CD4-positive, alpha-beta T cell treated with Interleukin-4 for 4 hours (primary cell): Measurements from ENCODE around the gene PLCB1.
"Not testable (repeated sequence)": the region's sequence is repeated elsewhere in the genome, so short reads cannot be mapped to it uniquely, and the experiment has no call there.

Experiments
- DNase-seq: peaks from one replicate; pipeline ENCODE4 v3.0.0-alpha.2; 2020

Gene PLCB1

DNA sequence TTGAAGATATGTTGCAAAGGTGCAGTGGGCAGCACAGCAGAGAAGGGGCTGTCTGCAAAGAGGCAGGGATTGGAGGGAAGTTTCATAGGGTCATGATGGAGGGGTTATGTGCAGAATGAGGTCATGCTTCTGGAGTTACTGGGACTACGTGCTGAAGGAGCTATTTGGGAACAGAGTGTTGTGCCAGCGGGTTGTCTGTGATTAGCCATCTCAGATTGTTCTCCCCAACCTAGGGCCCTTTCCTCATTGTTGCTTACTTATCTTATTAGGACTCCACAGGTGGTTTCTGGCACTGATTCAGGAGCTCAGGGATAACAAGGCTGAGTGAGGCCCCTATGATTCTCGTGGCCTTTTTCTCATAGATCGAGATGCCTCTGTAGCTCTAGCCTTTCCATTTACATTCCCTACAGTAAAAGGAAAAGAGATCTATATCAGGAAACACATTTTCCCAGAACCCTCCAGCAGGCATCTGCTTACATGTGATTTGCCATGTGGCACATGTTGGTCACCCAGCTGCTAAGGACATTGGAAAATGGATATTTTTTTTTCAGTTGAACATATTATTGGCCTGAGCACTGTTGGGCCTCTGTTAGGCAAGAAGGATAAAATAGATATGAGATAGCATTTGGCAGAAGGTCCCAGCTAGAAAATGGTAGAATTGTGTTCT lies 507.2 kb downstream of the PLCB1 start:
- DNase-seq: no peak

- DNase-seq: no peak
Observed at GRCh38 chr20:8640461-8640860, 508.4 kb downstream of the PLCB1 start.

DNA sequence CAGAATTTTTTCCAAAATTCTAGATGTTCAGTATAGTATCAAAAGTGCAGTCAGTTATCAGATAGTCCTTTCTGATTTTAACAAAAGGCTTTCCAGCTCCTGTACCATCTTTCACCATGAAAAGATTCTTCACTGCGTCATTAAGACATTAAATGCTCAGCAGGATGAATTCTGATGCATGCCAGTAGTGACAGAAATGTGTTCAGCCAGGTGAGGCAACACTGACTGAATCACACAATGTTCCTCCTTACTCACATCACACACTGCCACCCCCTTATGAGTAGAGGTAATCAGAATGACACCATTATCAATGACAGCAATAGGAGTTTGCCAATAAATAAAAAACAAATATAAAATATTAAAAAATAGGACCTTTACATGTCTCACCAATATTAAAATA lies 510.2 kb downstream of the PLCB1 start:
- no peak for DNase-seq

- not testable (repeated sequence) for DNase-seq
Observed at GRCh38 chr20:8644468-8644867, 512.4 kb downstream of the PLCB1 start.

GRCh38 chr20:8645326-8645725 lies 513.3 kb downstream of the PLCB1 start:
- DNase-seq: no peak

DNA sequence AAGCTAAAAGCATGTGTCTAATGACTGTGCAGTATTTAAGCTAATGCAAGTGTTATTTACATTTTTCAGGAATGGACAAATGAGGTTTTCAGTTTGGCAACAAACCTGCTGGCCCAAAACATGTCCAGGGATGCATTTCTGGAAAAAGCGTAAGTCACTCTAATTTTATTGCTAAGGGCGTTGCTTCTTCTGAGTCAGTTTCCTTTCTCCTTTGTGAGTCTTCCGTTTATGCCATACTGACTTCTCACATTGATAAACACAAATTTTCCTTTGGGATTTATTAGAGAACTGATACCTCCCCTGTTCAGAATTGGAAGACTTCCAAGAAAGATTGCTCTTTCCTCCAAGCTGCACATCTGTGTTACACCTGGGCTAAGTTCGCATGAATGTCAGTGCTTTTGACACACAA lies 514.0 kb downstream of the PLCB1 start:
- DNase-seq: no peak

DNA sequence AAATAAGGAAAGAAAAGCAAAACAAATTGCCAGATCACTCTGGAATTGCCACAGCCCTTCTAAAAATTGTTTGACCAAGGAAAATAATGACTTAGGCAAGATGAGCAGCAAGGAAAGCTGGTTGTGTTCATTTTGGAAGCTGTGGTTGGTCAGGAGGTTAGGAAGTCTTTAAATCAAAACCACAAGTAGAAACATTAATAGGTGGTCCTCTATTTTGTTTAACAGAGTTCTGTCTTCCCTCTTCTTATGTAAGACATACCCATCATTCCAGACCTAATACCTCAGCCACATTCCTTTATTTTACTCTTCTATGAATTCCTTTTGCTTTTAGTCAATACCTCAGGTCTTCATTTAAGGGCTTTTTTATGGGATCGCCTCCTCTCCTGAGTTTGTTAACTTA lies 514.6 kb downstream of the PLCB1 start:
- DNase-seq: no peak

- DNase-seq: no peak
Observed at GRCh38 chr20:8647961-8648441, 515.9 kb downstream of the PLCB1 start.

DNA sequence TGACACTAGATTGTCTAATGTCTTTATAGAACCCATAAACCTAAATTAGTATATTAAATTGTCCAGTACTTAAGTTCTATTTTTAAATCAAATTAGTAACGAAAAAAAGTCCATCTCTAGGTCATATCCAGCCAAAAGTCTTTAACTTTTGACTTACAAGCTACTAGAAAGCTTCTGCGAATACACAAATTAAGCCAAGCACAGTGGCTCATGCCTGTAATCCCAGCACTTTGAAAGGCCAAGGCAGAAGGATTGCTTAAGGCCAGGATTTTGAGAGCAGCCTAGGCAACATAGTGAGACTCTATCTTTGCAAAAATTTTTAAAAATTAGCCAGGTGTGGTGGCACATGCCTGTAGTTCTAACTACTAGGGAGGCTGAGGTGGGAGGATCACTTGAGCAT lies 516.4 kb downstream of the PLCB1 start:
- no peak for DNase-seq

- no peak for DNase-seq
Observed at GRCh38 chr20:8652396-8652795, 520.3 kb downstream of the PLCB1 start.

- no peak for DNase-seq
Observed at GRCh38 chr20:8654486-8654885, 522.4 kb downstream of the PLCB1 start.

DNA sequence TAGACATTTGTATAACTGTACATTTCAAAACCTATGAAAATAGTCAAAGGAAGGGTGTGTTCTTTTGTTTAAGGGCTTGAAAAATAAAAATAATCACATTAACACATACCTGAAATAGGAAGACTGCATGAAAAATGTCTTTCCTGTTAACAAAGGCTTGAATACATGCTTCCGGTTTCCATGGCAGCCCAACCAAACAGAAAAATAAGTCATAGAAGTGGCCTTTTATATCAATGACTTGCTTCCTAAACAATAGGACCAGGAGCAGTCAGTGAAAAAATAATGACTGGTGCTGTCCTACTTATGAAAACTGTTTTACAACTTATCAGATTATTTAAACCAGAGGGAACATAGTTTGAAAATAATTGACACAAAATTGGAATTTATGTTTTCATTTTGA lies 524.3 kb downstream of the PLCB1 start:
- no peak for DNase-seq

GRCh38 chr20:8657664-8658063 lies 525.6 kb downstream of the PLCB1 start:
- no peak for DNase-seq

DNA sequence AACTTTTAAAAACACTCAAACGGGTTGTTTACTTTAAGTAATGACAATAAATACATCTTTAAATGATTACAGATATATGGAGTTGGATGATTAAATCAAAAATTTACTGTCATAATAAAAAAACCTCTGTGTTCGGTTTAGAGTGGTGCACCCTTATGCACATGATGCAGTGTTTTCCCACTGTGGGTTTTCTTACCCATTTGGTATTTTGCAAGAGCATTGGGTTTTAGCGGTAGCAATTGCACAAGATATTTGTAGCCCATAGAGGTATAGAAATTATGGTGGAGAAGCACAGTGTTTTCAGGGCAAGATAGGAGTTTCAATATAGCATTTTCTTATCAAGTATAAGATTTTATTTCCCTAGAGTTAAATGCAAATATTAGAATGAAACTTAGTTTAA lies 526.0 kb downstream of the PLCB1 start:
- no peak for DNase-seq

GRCh38 chr20:8661229-8661952 lies 529.3 kb downstream of the PLCB1 start:
- no peak for DNase-seq

GRCh38 chr20:8662433-8662954 lies 530.4 kb downstream of the PLCB1 start:
- no peak for DNase-seq

- DNase-seq: no peak
Observed at GRCh38 chr20:8663424-8663823, 531.4 kb downstream of the PLCB1 start.

DNA sequence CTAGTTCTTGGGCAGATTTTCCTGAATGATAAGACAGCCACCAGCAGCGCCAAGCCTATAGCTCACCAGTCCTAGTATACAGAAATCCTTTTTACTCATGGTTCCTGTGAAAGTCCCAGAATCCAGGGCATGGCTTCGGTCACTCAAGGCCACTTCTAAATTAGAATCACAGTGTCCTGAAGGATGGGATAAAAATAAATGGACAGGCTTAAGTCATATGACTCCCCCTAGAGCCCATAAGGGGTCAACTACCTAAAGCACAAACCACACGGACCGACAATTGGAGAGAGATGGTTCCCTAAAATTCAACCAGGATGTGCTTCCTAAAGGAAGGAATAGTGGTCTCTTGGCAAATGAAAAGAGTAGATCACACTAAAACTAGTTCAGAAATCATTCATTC lies 532.7 kb downstream of the PLCB1 start:
- DNase-seq: no peak

DNA sequence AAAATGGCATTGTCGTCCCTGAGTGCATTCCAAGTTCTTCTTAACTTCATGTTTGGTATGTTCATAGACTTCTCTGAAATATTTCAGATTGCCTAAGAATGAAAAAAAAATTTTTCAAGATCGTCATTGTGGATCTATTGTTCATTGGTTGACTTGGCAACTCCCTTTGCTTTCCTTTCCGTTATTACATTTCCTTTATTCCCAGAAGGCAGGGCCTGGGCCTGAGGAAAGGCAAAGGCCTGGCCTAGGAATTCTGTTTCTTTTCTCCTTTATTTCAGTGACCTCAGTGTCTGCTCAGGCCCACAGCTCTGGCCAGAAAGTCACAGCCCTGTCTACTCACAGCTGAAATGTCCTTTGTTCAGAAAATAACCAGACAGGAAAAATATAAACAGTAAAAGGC lies 535.2 kb downstream of the PLCB1 start:
- DNase-seq: no peak

DNA sequence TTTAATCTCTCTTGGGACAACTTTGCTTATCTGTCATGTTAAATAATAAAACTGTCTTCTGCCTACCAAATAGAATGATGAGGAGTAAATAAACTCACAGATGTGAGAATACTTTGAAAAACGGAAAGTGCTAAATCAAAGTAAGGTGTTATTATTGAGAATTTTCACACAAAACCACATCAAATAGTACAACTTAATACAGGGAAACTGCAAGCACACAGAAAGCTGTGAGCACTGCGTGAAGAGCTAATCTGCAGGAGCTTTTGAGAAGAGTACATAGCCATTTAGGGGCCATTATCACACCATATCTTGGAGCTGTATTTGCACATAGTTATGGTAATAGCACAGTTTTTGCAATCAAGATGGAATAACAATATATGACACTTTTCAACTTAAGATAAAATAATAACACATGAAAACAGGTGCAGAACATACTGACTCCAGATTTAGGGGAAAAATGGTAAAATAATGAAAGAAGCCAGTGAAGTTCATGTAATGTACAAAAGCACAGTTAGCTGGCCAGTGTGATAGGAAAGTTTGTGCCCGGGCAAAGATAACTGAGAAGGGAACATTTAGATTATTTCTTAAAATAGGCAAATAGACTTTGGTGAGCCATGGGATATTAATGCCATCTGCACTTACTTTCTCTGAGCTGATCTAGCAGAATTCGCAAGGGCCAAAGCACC lies 538.3 kb downstream of the PLCB1 start:
- no peak for DNase-seq

DNA sequence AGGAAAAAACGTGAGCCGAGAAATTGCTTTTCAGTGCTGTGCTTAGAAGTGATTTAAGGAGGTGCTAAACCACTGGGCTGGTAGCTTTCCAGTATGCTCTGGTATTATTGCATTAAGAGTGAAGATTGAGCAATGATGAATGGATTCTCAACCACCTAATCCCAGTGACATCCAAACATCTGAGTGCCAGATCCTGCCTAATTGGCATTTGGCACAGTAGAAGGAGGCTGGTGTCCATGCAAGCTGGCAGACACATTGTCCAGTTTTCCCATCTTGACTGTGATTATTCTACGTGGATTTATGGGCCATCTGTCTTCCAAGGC lies 538.8 kb downstream of the PLCB1 start:
- DNase-seq: no peak

- DNase-seq: no peak
Observed at GRCh38 chr20:8671370-8671961, 539.4 kb downstream of the PLCB1 start.

DNA sequence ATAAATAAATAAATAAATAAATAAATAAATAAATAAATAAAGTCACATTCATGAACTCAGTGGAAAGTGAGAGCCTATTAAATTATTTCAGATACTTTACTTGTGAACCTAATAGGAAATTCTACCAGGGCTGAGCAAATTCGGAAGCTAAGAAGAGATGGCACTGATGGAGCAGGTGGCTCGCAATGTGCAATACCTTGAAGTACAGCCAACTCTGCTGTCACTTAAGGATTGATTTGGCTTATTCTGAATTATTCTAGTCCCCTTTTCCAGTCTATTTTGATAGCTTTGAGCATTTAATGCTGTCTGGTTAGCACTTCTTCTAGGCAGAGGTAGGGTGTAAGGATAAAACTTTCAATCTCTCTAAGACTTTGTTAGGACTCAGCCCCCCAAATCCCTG lies 541.0 kb downstream of the PLCB1 start:
- DNase-seq: no peak

DNA sequence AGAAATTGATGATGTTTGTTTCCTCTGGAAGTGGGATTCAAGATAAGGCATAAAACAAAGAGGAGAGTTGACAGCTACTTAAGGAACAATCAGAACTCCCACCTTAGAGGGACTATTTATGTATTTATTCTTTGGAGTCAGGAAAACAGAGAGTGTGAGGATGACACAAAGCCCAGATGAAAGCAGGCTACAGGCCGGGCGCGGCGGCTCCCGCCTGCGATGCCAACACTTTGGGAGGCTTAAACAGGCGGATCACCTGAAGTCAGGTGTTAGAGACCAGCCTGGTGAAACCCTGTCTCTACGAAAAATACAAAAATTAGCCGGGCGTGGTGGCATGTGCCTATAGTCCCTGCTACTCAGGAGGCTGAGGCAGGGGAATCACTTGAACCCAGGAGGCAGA lies 543.8 kb downstream of the PLCB1 start:
- DNase-seq: no peak
